Esophagus mucosa (tissue), 1 donor: ENCODE results near the gene ABCG2. TPM values are rescaled to one million over a fixed set of nuclear protein-coding genes. Genes with fewer than 3 reads are reported as not detected.

Experiments
- ATAC-seq: fragments of 200-7000 bp; cut with Tn5 transposase; one replicate; pipeline ENCODE4 v1.9.1; 2020
- total RNA-seq: library from RNA; stranded (reverse); gene quantifications from one replicate; pipeline ENCODE4 v1.2.4, GENCODE V29; 2023
- donor health status: DM: yes; HTN: yes; CAD: no.

ABCG2 gene
- total RNA-seq, 1 donor from 2014 or later, result 0.92 TPM

- peak; percentile 63 for ATAC-seq
These were observed 95.6 kb downstream of the ABCG2 start for GRCh38 chr4:88062843-88063242.

- ATAC-seq, result no peak
These were observed 96.1 kb downstream of the ABCG2 start for GRCh38 chr4:88062311-88062710.

- ATAC-seq, result no peak
These were observed 98.0 kb downstream of the ABCG2 start for GRCh38 chr4:88060431-88060830.

GRCh38 chr4:88059766-88060165 is 98.7 kb downstream of the ABCG2 start:
- ATAC-seq, result no peak

- no peak for ATAC-seq
These were observed 100.1 kb downstream of the ABCG2 start for GRCh38 chr4:88058295-88058694.

- peak; percentile 90 for ATAC-seq
These were observed 103.5 kb downstream of the ABCG2 start for GRCh38 chr4:88054901-88055300.

GRCh38 chr4:88054229-88054628 is 104.2 kb downstream of the ABCG2 start:
- ATAC-seq, result no peak

GRCh38 chr4:88045021-88045420 is 113.4 kb downstream of the ABCG2 start:
- ATAC-seq, result no peak

GRCh38 chr4:88043586-88044340 is 114.7 kb downstream of the ABCG2 start:
- no peak for ATAC-seq

- no peak for ATAC-seq
These were observed 115.4 kb downstream of the ABCG2 start for GRCh38 chr4:88043001-88043400.

GRCh38 chr4:88041626-88042025 is 116.8 kb downstream of the ABCG2 start:
- no peak for ATAC-seq

- no peak for ATAC-seq
These were observed 117.7 kb downstream of the ABCG2 start for GRCh38 chr4:88040707-88041106.

Other genes starting within 250 kb of the ABCG2 start
- 1.4 TPM for gene SPP1, start 182.9 kb downstream of the ABCG2 start, total RNA-seq
- 7.5 TPM for gene PKD2, start 151.0 kb downstream of the ABCG2 start, total RNA-seq
- 7.7 TPM for gene PPM1K, start 125.9 kb upstream of the ABCG2 start, total RNA-seq
- gene HERC6, start 220.2 kb upstream of the ABCG2 start, total RNA-seq, result 19.5 TPM